Measurements from ENCODE around the gene ALX4.

DNA sequence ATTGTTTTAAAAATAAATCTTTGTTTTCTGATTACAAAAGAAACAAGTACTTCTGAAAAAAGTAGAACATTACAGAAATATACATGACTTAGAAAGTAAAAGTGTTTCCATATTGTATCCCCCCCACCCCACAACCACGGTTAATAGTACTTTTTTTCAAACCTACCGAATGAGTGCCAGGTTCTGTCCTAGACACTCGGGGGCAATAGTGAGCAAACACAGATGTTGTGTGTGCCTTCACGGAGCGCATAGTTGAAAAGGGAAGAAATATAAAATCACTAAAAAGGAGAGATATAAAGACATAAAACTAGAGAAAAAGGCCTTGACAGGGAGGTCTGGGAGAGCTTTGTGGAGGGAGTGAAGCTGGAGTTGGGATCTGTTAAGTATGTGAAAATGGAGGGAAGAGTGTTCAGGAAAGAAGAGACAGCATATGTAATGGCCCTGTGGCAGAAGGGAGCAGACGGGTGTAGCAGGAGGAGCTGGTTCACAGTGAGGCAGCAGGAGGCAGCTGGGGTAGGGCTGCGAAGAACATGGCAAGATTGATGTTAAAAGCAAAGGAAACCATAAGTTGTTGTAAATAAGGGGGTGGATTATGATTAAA lies 42.1 kb upstream of the ALX4 start:
- TF ChIP-seq, protein P1, sequence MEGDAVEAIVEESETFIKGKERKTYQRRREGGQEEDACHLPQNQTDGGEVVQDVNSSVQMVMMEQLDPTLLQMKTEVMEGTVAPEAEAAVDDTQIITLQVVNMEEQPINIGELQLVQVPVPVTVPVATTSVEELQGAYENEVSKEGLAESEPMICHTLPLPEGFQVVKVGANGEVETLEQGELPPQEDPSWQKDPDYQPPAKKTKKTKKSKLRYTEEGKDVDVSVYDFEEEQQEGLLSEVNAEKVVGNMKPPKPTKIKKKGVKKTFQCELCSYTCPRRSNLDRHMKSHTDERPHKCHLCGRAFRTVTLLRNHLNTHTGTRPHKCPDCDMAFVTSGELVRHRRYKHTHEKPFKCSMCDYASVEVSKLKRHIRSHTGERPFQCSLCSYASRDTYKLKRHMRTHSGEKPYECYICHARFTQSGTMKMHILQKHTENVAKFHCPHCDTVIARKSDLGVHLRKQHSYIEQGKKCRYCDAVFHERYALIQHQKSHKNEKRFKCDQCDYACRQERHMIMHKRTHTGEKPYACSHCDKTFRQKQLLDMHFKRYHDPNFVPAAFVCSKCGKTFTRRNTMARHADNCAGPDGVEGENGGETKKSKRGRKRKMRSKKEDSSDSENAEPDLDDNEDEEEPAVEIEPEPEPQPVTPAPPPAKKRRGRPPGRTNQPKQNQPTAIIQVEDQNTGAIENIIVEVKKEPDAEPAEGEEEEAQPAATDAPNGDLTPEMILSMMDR (IDR thresholded peaks at IDR 0.05): no peak
- no peak for TF ChIP-seq EZH2 (IDR thresholded peaks at IDR 0.05; ENCODE audit: borderline replicate concordance, insufficient read depth, low read depth, low read length, poor library complexity, severe bottlenecking)
